ENCODE measurements around the gene CCDC74A.
"Not testable (repeated sequence)": the region's sequence is repeated elsewhere in the genome, so short reads cannot be mapped to it uniquely, and the experiment has no call there.

Gene CCDC74A

DNA sequence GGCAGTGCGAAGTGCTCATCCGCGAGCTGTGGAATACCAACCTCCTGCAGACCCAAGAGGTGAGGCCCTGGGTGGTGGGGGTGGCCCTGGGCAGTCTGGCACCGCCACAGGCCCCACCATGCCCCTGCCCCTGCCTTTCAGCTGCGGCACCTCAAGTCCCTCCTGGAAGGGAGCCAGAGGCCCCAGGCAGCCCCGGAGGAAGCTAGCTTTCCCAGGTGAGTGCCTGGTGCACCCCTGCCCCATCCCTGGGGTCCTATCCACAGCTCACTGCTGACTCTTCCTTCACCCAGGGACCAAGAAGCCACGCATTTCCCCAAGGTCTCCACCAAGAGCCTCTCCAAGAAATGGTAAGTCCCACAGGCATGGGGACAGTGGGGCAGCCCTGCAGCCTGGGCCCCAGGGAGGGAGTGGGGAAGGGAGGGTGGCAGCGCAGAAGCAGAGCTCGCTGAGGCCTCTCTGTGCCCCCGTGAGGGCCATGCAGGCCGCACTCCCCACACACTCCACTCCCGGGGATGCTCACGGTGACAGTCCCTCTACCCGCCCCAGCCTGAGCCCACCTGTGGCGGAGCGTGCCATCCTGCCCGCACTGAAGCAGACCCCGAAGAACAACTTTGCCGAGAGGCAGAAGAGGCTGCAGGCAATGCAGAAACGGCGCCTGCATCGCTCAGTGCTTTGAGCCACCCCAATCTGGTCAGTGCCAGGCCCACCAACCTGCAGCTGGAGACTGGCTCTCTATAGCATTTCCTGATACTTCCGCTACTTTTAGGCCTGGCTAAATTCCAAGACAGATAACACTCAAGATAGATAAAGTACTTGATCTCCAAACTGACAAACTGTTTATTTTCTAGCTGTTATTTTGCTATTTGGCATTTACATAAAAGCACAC lies 5.3 kb downstream of the CCDC74A start:
- not testable (repeated sequence) for FAIRE-seq; DNase-seq (ENCODE audit: insufficient read length)

DNA sequence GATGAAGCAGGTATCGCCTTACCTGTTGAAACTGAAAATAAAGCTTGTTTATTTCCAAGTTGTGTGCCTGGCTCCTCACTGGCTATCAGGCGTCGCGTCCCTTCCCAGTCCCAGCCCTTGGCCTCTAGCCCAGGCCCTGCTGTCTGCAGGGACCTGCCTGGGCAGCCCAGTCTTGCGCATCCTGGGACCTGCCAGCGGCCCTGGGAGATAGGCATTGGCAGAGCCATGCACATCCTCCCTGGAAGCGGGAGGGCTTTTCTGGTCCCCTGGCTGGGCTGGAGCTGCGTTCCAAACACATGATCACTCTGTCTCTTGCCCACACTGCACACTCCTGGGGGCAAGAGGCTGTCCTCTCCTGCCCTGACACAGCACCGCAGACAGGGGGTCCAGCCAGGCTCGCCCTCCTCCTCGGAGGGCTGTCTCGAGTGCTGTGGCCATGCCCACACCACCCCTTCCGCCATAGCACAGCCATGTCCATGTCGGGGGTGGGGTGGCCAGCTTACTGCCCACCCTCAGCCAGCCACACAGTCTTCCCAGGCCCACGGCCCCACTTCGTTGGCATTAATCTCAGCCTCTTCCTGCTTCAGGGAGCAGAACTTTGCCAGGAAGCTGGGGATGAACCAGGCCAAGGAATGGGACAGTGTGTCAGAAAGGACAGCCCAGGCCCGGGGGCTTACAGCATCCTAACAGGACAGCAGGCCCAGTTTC lies 6.1 kb downstream of the CCDC74A start:
- not testable (repeated sequence) for DNase-seq (ENCODE audit: insufficient read length); FAIRE-seq

- not testable (repeated sequence) for FAIRE-seq; DNase-seq (ENCODE audit: insufficient read length)
These were observed 6.6 kb downstream of the CCDC74A start for GRCh38 chr2:131534317-131534672.

GRCh38 chr2:131534965-131535364 lies 7.3 kb downstream of the CCDC74A start:
- DNase-seq (ENCODE audit: insufficient read length); FAIRE-seq: not testable (repeated sequence)

DNA sequence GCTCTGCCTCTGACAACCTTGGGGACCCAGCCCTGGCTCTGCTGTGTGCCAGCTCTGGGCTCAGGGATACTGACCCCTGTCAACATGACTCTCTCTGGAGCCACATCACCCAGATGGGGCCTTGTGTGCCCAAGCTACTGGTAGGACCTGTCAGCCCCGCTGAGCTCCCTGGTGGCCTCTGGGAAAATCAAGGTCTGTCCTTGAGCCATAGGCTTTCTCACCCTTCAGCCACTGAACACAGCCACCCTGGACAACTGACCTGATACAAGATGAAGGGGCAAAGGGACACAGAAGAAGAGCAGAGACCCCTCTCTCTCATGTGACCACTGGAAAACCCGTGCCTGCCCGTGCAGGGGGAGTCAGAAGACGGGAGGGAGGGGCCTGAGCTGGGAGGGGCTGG lies 7.8 kb downstream of the CCDC74A start:
- FAIRE-seq (no peak), DNase-seq (ENCODE audit: insufficient read length) (no peak)
- no peak for TF ChIP-seq POLR2A (IDR thresholded peaks at IDR 0.05; ENCODE audit: low read depth, low read length)
- TF ChIP-seq POLR2AphosphoS5 (IDR thresholded peaks at IDR 0.05; ENCODE audit: low read depth, low read length), result no peak
- TF ChIP-seq TAF1 (IDR thresholded peaks at IDR 0.05; ENCODE audit: borderline replicate concordance, low read depth, low read length), result no peak

- FAIRE-seq, result not testable (repeated sequence)
These were observed 8.5 kb downstream of the CCDC74A start for GRCh38 chr2:131535951-131536826.

DNA sequence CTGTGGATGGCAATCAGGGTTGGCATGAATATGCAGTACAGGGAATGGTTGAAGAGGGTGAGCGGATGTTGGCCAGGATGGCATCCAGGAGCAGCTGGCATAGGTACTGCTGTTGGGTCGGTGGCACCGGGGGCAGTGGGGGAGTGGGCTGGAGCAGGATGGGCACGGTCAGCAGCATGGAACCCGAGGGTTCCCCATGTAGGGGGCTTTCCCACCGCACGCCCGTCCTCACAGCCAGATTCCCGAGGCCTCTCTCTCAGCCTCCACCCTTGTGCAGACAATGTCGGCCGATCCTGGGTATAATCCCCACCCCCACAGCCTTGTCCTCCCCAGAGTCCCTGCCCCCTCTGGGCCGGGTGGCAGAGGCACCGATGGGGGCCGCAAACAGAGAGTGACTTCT lies 9.2 kb downstream of the CCDC74A start:
- not testable (repeated sequence) for DNase-seq (ENCODE audit: insufficient read length); FAIRE-seq

More at GRCh38 chr2:131535951-131536826, 8.5 kb downstream of the CCDC74A start:
- DNase-seq (ENCODE audit: insufficient read length), result not testable (repeated sequence)

DNA sequence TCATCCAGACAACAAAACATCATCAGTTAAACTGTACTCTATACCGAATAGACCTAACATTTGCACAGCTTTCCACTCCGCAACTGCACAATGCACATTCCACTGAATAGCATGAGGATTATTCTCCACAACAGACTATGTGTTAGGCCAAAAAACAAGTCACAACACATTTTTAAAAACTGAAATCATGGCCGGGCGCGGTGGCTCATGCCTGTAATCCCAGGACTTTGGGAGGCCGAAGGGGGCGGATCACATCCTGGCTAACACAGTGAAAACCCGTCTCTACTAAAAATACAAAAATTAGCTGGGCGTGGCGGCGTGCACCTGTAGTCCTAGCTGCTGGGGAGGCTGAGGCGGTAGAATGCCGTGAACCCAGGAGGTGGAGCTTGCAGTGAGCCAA lies 11.2 kb downstream of the CCDC74A start:
- not testable (repeated sequence) for FAIRE-seq; DNase-seq (ENCODE audit: insufficient read length)

DNA sequence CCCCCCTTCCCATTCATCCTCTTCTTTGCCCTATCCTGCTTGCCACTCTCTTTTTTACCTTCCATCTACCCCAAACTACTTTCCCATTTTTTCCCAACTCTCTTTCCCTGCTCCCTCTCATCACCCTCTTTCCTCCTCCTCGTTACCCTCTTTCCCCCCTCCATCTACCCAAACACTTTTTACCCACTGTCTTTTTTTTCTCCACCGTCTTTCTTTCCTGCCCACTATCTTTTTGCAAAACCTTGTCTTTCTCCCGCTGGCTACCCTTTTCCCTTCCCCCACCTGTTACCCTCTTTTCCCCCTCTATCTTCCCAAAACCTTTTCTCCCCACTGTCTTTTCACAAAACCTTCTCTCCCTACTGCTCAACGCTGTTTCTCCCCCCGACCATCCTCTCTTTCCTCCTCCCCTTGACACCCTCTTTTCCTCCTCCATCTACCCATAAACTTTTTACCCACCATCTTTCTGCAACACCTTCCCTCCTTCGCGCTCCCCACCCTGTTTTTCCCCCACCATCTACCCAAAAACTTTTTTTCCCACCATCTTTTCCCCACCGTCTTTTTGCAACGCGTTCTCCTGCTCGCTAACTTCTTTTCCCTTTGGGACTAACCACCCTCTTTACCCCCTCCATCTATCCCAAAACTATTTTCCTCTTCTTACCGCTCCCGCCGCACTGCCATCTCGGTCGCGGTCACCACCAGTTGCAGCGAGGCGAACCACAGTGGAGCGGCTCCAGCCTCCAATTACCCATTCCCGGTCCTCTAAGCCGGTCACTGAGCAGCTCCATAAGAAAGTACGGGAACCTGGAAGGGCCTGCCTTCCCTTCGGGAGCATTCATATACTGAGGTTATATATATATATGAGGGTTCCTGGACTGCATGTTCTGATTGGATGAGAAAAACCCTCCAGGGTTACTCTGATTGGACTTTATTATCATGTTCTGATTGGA lies 15.0 kb downstream of the CCDC74A start:
- no peak for TF ChIP-seq POLR2AphosphoS5 (IDR thresholded peaks at IDR 0.05; ENCODE audit: low read depth, low read length)
- no peak for TF ChIP-seq TAF1 (IDR thresholded peaks at IDR 0.05; ENCODE audit: borderline replicate concordance, low read depth, low read length)
- DNase-seq (ENCODE audit: insufficient read length) (no peak), FAIRE-seq (no peak)

DNA sequence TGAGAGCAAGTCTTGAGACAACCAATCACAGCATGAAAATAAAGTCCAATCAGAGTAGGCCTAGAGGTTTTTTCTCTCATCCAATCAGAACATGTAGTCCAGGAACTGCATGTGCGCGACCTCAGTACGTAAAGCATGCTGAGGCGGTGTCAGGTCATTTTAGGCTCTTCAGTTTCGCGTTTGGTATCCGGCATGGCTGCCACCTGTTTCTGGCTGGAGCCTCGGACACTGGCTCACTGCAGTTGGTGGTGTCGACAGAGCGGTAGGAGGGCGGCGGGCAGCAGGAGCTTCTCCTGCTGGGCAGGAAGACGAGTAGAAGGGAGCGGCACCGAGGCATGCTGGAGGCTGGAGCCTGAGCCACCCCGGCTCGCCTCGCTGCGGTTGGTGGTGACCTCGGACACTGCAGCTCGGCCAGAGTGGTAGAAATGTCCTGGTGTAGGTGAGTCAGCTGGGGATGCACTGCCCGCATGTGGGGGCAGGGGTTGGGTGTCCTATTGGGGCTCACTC lies 15.8 kb downstream of the CCDC74A start:
- no peak for TF ChIP-seq POLR2A (IDR thresholded peaks at IDR 0.05; ENCODE audit: low read depth, low read length)
- no peak for TF ChIP-seq TAF1 (IDR thresholded peaks at IDR 0.05; ENCODE audit: borderline replicate concordance, low read depth, low read length)
- no peak for TF ChIP-seq POLR2AphosphoS5 (IDR thresholded peaks at IDR 0.05; ENCODE audit: low read depth, low read length)
- FAIRE-seq, result no peak
- DNase-seq (ENCODE audit: insufficient read length), result no peak

DNA sequence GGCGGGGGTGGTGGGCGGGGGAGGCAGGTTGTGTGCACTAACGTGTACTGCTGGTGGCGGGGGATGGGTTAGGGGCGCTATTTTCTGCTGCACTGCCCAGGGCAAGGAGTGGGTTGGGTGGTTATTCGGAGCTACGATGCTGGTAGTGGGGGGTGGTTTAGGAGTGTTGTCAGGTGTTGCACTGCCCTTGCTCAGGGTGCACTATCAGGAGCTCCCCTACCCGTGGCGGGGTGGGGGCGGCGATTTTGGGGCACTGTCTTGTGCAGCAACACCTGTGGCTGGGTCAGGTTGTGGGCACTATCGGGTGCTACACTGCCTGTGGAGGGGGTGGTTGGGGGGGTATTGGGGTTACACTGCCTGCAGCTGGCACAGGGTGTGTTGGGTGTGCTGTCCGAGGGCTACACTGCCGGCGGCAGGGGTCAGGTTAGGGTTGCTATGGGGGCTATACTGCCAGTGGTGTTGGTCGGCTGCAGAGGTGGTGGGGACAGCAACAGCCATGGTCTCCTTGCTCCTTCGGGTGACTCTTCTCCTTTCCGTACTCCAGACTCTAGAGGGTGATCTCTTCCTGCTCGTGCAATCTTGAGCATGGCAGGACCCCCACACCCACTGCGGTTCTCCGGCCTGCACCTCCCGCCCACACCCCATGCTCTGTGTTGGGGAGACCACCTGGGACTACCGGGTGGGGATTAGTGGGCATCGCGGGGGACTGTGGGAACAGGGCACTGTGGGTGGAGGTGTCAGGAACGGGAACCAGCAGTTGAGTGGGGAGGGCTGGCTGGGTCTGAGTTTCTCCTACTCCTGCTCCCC lies 16.5 kb downstream of the CCDC74A start:
- not testable (repeated sequence) for FAIRE-seq; DNase-seq (ENCODE audit: insufficient read length)

DNA sequence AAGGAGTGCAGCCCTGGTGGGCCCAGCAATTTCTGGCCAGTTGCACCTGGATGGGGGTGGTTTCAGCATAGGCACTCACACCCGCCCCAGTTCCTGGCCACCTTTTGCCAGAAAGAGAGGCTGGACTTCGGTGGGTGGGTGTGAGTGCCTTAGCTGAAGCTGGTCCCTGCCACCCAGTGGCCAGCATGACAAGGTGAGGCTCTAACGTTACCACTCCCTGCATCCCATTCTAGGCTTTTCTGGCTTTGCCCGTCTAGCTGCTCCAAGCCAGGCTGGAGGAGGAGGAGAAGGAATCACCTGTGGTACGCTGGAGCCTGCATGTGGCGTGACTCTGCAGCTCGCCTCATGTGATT lies 17.1 kb downstream of the CCDC74A start:
- not testable (repeated sequence) for DNase-seq (ENCODE audit: insufficient read length); FAIRE-seq

All from GM12892 (cell line).